ENCODE measurements around the gene ELOA2.

ELOA2 gene, protein sequence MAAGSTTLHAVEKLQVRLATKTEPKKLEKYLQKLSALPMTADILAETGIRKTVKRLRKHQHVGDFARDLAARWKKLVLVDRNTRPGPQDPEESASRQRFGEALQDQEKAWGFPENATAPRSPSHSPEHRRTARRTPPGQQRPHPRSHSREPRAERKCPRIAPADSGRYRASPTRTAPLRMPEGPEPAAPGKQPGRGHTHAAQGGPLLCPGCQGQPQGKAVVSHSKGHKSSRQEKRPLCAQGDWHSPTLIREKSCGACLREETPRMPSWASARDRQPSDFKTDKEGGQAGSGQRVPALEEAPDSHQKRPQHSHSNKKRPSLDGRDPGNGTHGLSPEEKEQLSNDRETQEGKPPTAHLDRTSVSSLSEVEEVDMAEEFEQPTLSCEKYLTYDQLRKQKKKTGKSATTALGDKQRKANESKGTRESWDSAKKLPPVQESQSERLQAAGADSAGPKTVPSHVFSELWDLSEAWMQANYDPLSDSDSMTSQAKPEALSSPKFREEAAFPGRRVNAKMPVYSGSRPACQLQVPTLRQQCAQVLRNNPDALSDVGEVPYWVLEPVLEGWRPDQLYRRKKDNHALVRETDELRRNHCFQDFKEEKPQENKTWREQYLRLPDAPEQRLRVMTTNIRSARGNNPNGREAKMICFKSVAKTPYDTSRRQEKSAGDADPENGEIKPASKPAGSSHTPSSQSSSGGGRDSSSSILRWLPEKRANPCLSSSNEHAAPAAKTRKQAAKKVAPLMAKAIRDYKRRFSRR

DNA sequence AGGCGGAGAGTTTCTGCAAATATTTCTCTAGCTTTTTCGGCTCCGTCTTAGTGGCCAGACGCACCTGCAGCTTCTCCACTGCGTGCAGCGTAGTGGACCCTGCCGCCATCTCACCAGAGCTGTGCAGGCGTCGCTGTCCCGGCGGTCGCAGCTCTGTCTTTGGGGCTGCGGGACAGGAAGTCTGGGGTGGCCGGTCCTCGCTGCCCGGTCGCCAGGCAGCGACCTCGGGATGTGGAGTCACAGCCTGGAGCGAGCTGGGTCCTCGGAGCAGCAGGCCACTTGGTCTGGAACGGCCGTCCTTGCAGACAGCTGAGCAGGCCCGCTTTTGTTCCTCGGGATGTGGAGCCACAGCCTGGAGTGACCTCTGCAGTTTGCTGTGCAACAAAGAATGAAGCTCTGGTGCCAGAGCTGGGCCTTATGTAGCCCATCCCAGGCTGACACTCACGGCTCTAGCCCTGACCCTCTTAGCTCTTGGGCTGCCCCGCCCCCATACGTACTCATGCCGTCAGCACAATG is at the start of gene ELOA2:
Gene ELOA2 (minus strand): TSS at position 466 of the 516 bp plus-strand sequence. CDS start 357 bp downstream, at position 109.
- no peak for TF ChIP-seq ZFX (IDR thresholded peaks at IDR 0.05; ENCODE audit: borderline replicate concordance)
- no peak within 1 kb of the TSS for H3K27ac ChIP-seq

DNA sequence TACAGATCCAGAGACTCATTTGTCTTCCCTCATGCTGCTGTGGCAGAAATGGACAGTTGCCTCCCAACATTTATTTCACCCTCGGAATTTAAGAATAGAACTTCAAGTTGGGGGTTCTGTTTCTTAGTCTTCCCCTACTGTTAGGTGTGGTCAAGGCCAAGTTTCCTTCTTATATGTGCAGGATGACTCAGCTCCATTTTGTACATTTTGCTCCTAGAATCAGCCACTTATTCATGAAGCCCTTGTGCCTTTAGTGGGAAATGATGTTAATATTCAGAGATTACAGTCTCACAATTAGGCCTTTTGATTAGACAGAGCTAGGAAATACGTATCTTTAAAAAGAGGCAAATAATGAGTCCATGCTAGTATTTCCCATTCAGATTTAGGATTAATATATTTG is 46.2 kb upstream of the ELOA2 start:
- no peak for TF ChIP-seq ZFX (IDR thresholded peaks at IDR 0.05; ENCODE audit: borderline replicate concordance)
- TF ChIP-seq, protein P1, sequence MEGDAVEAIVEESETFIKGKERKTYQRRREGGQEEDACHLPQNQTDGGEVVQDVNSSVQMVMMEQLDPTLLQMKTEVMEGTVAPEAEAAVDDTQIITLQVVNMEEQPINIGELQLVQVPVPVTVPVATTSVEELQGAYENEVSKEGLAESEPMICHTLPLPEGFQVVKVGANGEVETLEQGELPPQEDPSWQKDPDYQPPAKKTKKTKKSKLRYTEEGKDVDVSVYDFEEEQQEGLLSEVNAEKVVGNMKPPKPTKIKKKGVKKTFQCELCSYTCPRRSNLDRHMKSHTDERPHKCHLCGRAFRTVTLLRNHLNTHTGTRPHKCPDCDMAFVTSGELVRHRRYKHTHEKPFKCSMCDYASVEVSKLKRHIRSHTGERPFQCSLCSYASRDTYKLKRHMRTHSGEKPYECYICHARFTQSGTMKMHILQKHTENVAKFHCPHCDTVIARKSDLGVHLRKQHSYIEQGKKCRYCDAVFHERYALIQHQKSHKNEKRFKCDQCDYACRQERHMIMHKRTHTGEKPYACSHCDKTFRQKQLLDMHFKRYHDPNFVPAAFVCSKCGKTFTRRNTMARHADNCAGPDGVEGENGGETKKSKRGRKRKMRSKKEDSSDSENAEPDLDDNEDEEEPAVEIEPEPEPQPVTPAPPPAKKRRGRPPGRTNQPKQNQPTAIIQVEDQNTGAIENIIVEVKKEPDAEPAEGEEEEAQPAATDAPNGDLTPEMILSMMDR (IDR thresholded peaks at IDR 0.05), result no peak
- H3K27ac ChIP-seq, result no peak overlapping the region

DNA sequence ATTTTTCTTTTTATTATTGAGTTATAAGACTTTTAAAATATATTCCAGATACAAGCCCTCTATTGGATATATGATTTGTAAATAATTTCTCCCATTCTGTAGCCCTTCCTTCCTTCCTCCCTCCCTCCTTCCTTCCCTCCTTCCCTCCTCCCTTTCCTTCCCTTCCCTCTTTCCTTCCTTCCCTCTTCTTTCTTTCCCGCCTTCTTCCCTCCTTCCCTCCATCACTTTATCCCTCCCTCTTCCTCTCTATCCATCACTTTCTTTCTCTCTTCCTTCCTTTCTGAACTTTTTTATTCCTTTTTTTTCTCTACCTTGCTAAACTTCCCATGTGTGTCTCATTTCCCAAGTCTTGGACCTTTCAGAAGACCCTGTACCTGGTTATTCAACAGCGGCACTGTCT is 45.5 kb upstream of the ELOA2 start:
- H3K27ac ChIP-seq, result no peak overlapping the region
- TF ChIP-seq, protein P1 (IDR thresholded peaks at IDR 0.05), result no peak
- no peak for TF ChIP-seq ZFX (IDR thresholded peaks at IDR 0.05; ENCODE audit: borderline replicate concordance)

DNA sequence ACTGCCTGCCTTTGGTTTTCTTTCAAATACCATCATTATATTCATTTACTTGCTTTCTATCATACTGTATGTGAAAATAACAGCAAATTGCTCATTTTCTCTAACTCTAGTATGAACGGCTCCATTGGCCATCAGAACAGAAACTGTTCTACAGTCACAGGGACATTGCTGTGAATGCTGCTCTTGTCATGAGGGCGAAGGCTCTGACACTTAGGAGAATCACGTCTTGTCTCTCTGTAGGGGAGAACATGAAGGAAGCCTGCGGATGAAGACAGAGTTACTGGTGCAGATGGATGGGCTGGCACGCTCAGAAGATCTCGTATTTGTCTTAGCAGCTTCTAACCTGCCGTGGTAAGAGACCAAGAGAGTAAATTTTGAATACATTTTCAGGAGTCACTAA is 41.7 kb upstream of the ELOA2 start:
- no peak for TF ChIP-seq ZFX (IDR thresholded peaks at IDR 0.05; ENCODE audit: borderline replicate concordance)
- TF ChIP-seq, protein P1 (IDR thresholded peaks at IDR 0.05), result no peak

DNA sequence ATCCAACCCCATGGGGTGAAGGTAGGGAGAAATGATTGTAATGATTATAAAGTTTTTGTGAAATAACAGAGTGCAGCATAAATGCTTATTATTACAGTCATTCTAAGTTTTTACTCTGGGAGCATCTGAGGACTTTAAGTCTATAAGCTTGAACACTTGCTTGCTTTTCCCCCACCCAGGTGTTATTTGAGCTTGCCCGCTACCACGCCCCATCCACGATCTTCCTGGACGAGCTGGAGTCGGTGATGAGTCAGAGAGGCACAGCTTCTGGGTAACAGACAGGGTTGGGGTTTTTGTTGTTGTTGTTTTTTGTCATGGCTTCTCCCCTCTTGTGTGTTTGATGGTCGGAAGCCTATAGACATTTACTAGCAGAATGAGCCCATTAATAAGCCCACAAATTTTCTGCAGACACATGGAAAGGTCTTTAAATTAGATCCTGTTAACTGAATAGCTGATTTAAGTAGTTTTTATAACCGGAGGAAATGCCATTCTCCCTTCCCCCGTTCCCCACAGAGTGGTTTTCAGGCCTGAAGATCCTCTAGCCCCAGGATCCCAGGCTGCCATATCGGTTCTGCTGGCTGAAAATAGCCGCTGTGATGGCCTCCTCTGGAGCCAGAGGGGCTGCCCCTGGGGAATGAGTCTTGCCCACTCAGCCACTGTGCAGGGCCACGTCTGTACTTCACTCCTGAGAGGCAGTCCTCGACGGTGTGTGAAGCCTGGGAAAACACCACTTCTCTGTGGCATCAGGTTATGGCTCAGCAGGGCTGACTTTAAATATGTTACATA is 39.9 kb upstream of the ELOA2 start:
- TF ChIP-seq, protein P1 (IDR thresholded peaks at IDR 0.05), result no peak
- no peak for TF ChIP-seq ZFX (IDR thresholded peaks at IDR 0.05; ENCODE audit: borderline replicate concordance)
- H3K27ac ChIP-seq, result no peak overlapping the region

More for the DNA sequence above, 41.7 kb upstream of the ELOA2 start:
- no peak overlapping the region for H3K27ac ChIP-seq

DNA sequence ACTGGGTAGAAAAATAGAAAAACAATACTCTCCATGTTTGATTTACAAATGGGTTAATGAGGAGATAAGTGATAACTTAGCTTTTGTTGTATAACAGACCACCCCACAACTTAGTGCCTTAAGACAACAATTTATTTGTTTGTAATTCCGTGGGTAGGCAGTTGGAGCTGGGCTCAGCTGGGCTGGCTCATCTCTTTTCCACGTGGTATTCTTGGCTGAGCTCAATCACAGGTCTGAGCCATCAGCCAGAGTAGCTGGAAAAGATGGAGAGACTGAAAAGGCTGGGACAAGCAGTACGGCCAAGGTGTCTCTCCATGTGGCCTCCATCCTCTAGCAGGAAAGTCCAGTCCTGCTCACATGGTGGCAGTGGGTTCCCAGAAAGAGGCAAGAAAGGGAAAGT is 32.2 kb upstream of the ELOA2 start:
- TF ChIP-seq ZFX (IDR thresholded peaks at IDR 0.05; ENCODE audit: borderline replicate concordance), result no peak
- TF ChIP-seq, protein P1 (IDR thresholded peaks at IDR 0.05), result no peak

DNA sequence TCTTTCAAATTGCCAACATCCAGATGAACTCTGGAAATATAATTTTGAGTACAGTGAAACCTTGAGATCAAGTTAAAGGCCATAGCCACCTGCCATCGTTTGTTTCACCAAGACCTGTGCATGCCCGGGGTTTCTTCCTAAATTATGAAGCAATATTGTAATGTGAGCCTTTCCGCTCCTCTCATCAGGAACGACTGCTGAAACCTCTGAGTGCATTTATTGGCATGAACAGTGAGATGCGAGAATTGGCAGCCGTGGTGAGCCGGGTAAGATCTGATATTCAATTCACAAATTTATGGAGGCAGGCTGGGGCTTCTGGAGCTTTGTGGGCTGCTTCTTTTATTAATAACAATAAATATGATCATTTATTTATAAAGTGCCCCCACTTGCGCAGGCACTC is 27.7 kb upstream of the ELOA2 start:
- TF ChIP-seq ZFX (IDR thresholded peaks at IDR 0.05; ENCODE audit: borderline replicate concordance), result no peak
- TF ChIP-seq, protein P1 (IDR thresholded peaks at IDR 0.05), result no peak
- H3K27ac ChIP-seq, result no peak overlapping the region

More for the DNA sequence above, 32.2 kb upstream of the ELOA2 start:
- no peak overlapping the region for H3K27ac ChIP-seq

All from 22Rv1 (cell line).